Left cardiac atrium (tissue), 4 donors: Measurements from ENCODE around the gene EFCAB8. TPM values are rescaled to one million over a fixed set of nuclear protein-coding genes. Genes with fewer than 3 reads are reported as not detected.
"Not testable (repeated sequence)": the region's sequence is repeated elsewhere in the genome, so short reads cannot be mapped to it uniquely, and the experiment has no call there.

Experiments used
- ATAC-seq, 2 donors: fragments of 200-7000 bp; cut with Tn5 transposase; one replicate each; pipeline ENCODE4 v1.9.1; 2020; ENCODE audit warnings: mild to moderate bottlenecking in 2 of 2, moderate library complexity in 2 of 2
- DNase-seq: peaks from one replicate; pipeline ENCODE4 v3.0.0-alpha.2; 2020
- intact Hi-C, 2 donors: fragments of 100-400 bp; cut with DNase I; formaldehyde crosslinking; loops; one replicate each; pipeline versions ENCODE4 v1.14.1 to v1.15.1; 2022 to 2023
- total RNA-seq, 2 donors: library from RNA; stranded (reverse); fragmentation: NEBNext Ultra II Directional; extraction: Animal tissue kit (Norgen Biotek cat#: 25700); gene quantifications; one replicate each; pipeline ENCODE4 v1.2.1, GENCODE V29; 2021
- donor health status: DM: no; HTN: yes; CAD: no.
- donor health status: DM: no; HTN: yes; CAD: no; lungs with severe emphysema.
- donor health status: DM: yes; HTN: yes; CAD: no.
- donor health status: Dilated cardiomyopathy.

EFCAB8 gene
- total RNA-seq, 2 donors from 2014 or later = 0.18 TPM; not detected in 1

DNA sequence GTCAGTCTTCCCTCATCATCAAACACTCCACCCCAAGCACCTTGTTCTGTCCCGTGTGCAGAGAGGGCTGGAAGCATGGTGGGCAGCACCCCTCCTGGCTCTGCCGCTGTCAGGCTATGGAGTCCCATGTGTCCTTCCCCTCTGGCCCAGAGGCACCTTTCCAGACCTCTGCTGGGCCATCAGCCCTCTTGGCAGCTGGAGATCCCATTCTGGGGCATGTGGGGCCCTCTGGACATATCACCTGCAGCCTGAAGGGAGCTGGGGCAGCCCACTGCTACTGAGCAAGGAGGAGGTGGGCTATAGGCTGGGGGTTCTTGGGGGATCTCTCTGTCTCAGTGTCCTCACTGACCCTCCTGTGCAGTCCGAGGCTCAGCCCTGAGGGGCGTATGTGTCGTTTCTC, 103.3 kb downstream of the EFCAB8 start:
- intact Hi-C loops = no loop called here
- DNase-seq (no peak), ATAC-seq (no peak)

DNA sequence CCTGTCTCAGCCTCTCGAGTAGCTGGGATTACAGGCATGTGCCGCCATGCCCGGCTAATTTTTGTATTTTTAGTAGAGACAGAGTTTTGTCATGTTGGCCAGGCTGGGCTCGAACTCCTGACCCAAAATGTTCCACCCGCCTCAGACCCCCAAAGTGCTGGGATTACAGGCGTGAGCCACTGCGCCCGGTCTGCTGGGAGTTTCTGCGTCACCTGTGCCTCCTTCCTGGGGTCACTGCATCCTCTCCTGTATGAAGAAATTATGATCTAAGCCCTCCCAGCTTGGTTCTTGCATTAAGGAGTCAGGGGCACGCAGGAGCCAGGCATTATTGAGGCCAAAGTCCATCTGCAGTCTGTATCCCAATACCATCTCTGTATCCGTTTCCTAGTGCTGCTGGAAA, 103.9 kb downstream of the EFCAB8 start:
- DNase-seq, ATAC-seq, intact Hi-C loops: not testable (repeated sequence)

DNA sequence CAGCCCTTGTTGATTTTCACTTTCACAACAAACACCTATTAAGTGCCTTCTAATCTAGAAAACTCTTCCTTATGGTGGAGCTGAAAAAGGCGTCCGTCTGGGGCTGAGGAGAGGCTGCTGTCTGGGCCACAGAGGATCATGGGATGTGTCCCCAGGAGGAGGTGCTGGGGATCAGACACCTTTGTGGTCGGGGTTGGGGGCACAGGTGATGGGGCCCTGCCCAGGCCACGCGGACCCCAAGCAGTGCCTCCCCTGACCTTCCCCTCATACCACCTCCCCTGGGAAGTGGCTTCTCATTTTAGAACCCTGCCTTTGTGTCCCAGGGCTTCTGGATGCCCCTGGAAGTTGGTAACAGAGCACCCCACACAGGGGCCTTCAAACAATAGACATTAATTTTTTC, 104.5 kb downstream of the EFCAB8 start:
- DNase-seq = no peak
- intact Hi-C loops = no loop called here
- no peak for ATAC-seq

DNA sequence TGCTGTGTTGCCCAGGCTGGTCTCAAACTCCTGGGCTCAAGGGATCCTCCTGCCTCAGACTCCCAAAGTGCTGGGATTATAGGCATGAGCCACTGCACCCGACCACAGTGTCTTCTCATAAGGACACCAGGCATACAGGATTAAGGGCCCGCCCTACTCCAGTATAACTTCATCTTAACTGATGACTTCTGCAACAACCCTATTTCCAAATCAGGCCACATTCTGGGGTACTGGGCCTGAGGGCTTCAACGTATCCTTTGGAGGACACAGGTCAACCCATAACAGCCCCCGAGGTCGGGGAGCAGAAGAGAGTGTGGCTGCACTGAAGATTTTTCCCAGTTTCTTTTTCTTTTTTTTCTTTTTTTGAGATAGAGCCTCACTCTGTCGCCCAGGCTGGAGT, 105.9 kb downstream of the EFCAB8 start:
- DNase-seq (no peak), ATAC-seq (no peak)
- intact Hi-C loops = no loop called here

DNA sequence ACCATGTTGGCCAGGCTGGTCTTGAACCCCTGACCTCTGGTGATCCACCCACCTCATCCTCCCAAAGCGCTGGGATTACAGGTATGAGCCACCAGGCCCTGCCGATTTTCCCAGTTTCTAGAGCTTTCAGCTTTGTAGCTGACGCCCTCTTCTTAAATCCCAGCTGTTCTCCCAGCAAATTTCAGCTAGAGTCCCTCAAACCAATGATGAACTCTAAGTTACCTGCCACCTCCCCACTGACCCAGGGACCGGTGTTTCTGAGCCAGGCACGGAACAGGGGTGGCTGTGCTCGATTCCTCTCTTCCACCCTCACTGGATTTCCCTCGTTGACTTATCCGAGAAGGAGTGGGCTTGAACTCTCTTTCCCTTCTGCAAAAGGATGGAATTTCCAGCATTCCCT, 106.4 kb downstream of the EFCAB8 start:
- intact Hi-C loops = no loop called here
- ATAC-seq (no peak), DNase-seq (no peak)

DNA sequence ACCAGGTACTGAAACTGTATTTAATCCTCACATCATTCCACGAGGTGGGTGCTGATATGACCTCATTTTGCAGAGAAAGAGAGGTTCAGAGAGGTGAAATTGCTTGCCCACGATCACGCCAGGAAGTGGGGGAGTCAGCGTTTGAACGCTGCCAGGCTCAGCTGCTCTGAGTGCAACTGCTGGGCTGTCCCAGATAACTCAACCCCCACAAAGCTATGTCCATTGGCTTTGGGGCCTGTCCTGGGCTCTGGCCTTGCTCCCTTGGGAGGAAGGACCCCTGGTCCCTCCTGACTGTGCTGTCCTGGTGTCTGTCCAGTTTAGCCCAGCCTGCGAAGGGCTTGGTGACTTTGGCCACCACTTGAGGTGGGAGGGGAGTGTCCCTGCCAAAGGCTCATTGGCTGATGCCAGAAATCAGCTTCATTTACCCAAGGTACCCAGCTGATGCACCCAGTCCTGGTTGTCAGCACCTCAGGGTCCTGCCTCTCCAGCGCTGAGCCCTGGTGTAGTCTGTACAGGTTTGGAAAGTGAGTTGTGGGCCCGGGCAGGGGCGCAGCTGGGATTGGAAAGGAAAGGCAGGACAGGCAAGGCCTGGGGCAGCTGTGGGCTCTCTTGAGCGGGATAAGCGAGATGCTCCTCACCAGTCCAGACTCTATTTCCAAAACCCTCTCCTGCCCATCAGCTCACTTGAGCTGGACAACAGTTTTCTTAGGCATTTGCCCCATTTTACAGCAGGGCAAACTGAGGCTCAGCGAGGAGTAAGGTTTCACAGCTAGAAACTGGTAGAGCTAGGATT, 107.1 kb downstream of the EFCAB8 start:
- intact Hi-C loops = no loop called here
- ATAC-seq (no peak), DNase-seq (no peak)

DNA sequence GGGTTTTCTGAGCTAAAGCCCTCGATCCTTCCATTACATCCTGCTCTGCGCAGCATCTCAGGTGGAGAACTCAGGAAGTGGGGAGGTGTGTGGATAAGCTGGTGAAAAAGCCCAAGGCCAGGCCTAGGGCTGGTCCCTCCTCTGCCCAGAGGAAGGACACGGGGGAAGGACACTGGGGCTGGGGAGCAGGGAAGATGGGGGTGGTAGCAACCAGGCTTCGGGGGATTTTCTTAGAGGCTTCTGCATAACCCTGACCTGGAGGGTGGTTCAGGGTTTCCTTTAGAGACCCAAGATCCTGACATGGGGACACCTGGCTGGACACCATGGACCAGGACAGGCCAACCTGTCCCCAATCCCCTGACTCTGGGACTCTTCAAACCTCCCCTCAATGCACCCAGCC, 107.7 kb downstream of the EFCAB8 start:
- DNase-seq (no peak), ATAC-seq (no peak)
- intact Hi-C loops = no loop called here

DNA sequence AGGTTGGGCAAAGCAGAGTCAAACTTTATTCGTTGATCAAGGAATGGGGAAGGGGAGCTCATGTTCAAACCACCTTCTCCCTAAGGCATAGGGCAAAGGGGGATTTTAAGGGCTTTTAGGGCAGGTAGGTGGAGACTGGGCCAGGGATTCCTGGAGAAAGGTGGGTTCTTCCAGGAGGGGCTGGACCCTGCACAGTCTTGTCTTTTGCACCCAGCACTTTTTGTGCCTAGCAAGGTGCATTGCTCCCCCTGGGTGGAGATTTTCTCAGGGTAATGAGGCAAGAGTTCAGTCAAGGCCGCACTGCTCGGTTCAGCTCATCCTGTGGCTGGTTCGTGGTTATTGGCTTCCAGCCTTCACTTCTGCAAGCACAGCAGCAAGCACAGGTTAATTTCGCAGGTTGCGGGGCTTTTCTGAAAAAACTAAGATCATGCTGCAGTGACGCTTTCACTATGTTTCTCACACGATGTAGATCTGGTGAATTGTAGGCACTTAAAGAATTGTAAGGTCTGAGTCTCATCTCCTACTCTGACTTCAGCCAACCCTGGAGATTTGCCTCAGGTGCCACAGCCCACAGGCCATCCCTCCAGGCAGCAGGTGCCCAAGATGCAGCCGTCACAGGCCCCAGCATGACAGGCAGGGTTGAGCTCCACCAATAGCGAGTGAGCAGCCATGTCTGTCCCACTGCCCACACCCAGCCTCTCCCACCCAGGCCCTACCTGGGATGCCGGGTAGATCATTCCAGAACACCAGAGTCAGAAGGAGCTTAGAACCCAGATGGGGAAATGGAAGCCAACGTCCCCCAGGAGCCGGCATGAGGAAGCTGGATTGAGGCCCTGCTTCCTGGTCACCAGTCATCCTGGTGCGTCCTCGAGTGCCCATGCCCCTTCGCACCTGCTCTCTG, 108.4 kb downstream of the EFCAB8 start:
- no peak for ATAC-seq
- intact Hi-C loops = no loop called here
- no peak for DNase-seq

DNA sequence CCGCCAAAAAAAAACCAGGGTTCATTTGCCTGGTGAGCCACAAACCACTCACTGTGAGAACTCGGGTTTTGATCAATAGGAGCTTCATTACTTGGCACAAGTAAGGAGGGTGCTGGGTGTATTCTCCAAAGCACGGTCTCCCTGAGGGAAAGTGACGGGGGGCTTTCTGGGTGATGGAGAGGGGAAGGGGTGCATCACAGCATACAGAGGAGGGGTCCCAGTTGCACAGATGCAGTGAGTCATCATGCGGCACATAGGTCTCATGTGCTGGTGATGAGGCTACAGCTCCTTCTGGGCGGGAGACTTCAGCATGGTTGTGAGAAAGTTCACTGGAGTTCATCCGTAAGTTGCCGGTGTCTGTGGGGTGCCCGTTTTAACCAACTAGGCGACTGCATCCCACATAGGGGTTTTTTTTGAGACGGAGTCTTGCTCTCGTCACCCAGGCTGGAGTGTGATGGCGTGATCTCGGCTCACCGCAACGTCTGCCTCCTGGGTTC, 109.3 kb downstream of the EFCAB8 start:
- intact Hi-C loops = no loop called here
- no peak for ATAC-seq
- DNase-seq = no peak

DNA sequence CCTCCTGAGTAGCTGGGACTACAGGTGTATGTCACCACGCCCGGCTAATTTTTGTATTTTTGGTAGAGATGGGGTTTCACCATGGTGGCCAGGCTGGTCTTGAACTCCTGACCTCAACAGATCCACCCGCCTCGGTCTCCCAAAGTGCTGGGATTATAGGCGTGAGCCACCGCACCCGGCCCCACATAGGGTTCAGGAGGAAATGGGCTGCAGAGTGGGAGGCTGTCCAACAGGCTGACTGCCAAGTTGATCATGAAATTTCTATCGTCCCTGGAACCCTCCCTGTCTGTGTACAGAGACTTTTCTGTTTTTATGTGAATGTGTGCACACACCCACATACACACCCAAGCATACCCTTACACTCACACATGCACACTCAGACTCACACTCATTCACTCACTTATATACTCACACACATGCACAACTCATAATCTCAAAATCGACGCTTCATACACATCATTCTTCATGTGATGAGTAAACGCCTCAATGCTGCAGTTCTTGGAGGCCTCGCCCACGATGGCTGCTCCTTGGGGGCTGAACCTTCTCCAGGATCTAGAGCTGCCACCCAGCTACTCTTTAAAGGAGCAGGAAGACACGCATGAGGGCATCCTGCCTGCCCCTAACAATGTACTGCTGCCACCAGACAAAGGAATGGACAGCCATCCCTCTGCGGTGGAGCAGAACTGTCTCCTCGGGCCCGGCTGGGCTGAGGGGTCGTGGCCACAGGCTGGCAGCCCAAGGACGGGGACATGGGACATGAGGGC, 109.9 kb downstream of the EFCAB8 start:
- intact Hi-C loops = no loop called here

DNA sequence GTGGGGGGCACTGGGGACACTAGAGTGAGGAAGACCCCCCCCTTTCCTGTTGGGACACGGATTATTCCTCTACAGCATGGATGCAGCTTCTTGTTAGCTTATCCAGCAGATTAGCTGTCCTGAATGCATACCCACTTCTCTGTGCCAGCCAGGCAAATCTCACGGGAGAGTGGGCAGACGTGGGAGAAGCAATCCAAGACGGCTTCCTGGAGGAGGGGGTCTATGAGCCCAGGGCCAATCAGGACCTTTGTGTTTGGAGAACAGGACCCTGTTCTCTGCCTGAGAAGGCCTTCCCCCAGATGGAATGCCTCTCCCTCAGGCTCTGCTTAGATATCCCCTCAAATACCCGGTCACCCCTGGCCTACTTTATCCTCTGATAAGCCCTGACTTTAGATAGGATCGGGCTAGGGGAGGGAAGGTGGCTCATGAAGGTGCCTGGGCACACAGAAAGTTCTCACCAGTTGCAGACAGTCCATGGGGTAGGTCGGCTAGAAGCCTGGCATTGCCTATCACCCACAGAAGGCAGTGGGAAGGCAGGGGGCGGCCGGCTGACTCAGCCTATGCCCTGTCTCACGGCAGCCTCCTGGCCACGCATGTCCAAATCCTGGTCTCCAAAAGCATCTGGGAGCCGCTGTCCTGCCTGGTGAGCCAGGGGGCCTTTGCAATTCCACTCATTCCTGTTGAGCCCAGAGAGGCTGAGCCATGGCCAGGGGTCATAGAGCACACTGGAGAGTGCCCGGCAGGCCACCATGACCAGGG, 110.8 kb downstream of the EFCAB8 start:
- ATAC-seq (no peak), DNase-seq (no peak)
- intact Hi-C loops = no loop called here

More for the DNA sequence above, 109.9 kb downstream of the EFCAB8 start:
- ATAC-seq (no peak), DNase-seq (no peak)

DNA sequence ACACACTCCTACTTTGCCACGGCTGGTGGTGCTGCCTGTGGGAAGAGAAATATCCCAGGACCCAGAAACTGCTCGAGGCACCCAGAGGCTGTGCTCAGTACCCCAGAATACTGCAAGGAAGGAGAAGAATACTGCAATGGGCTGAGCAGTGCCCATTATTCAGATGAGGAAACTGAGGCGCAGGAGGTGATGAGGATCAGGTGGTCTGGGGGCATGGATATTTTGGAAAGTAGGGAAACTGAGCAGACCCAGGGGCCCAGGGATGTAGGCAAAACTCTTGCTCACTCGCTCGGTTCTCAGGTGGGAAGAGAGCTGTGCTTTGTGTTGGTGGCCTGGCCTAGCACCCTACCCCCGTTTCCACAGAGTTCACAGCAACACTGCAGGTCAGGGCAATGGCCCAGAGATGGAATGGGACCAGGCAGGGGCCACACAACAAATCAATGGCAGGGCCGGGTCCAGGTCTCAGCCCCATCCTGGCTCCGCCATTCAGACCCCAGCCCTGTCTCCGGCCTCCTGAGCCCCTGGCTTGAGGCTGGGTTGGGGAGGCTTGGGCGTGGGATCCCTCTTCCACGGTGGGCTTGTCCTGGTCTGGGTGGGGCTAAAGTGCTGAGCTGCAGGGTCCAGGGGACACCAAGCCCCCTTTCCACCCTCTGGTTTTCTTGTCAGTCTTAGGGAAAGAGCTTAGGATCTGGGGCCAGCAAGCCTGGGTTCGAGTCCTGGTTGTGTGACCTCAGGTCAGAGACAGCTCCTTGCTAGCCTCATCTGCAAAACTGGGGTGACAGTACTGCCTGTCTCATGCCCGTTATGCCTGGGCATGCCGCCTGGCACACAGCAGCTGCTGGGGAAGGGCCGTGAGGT, 111.6 kb downstream of the EFCAB8 start:
- DNase-seq = no peak
- intact Hi-C loops = no loop called here

DNA sequence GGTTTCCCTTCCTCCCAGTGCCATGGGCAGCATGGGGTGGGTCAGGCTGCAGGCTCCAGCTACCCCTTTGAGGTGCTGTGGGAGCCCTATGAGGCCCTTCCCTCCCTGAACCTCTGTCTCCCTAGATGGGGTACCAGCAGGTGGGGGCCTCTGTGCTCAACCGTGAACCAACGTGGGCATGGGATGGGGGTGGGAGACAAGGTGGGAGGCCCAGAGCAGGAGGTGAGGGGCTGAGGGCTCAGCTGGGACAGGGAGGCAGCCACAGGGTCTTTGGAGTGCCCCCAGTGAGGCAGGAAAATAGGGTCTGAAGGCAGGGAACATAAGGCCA, 112.2 kb downstream of the EFCAB8 start:
- DNase-seq = no peak
- intact Hi-C loops = no loop called here
- no peak for ATAC-seq

More for the DNA sequence above, 111.6 kb downstream of the EFCAB8 start:
- ATAC-seq = no peak

DNA sequence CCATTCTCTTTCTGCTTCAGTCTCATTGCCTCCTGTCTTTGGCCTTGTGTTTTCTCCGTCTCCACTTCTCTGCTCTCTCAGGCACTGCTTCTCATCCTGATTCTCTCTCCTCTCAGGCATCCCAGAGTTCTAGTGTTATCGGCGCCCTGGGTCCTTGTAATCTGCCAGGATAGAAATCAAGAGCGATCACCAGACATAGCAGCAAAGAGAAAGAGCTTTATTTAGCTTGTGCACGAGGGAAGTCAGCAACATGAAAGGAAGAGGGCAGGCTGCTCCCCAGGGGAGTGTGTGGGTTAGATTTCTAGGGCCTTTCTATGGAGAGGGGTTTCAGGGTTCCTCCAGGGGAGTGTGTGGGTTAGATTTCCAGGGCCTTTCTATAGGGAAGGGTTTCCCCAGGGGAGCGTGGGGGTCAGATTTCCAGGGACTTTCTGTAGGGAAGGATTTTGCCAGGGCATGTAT, 113.0 kb downstream of the EFCAB8 start:
- intact Hi-C loops = no loop called here
- DNase-seq (no peak), ATAC-seq (no peak)

DNA sequence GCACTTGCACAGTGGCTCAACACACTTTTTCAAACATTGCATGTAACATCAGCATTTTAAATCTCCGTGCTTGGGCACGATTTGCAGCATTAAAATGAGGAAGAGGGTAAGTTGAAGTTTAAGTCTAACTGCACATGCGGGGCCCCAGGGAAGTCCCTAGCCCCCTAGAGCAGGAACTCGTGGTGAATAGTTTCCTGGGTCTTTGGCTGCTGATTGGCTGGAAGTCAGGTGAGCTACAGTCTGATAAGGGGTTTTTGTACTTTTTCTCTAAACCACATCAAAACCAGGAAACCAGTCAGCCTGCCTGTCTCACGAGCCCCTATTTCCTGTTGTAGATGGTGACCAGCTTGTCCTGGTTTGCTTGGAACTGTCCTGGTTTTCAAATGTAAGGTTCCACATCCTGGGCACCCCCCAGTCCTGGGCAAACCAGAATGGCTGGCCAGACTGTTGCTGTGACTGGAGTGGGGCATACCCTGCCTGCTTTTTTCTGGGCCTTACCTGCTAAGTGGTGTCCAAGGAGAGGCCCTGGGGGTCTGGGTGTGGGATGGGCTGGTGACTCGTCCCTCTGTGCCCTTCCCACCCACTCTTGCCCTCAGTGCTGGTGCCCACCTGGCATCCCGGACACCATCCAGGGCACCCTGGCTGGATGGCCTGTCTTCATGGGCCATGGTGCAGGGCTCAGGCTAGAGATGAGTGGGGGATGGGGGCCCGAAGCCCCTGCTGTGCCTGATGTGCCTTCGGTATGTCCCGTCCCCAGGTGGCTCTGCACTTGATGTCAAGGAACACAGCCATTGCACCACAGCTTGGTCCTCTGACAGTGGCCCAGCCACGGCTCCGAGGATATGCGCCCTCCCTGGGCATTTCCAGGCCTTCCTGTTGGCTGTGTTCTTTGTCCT, 113.7 kb downstream of the EFCAB8 start:
- no peak for DNase-seq
- ATAC-seq = peak in 1 of 2 donors; percentile 63
- intact Hi-C loops = no loop called here

DNA sequence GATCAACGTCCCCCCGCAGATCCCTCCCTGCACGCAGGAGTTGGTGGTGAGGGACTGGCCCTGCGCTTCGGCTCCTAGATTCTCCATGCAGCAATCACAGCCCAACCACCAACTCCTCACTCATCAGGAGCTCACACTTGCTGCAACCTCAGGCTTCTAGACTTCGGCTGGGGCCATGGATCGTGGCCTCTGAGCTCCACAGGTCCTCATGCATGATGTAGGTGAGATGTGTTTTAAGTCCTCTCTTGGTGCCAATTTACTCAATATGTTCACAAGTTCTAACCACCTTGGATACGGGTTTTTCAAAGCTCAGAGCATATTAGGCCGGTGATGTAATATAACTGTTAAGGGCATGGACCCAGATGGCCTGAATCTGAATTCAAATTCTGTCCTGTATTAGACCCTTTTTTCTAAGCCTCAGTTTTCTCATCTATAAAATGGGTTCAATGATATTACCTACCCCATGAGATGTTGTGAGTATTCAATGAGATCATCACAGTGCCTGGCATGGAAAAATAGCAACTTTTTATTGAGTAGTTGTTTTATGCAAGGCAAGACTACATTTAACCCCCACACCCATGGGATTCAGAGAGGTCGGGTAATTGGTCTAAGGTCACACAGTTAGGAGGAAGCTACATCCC, 114.5 kb downstream of the EFCAB8 start:
- no peak for DNase-seq
- intact Hi-C loops = no loop called here
- no peak for ATAC-seq
